ENCODE measurements around the gene CPA4.

GRCh38 chr7:130333832-130334231 lies 40.9 kb downstream of the CPA4 start:
- TF ChIP-seq REST (IDR thresholded peaks at IDR 0.05; ENCODE audit: borderline replicate concordance) (no peak), CTCF (IDR thresholded peaks at IDR 0.05; ENCODE audit: poor library complexity, severe bottlenecking) (no peak), SMC3 (conservative IDR thresholded peaks at IDR 0.05; ENCODE audit: poor library complexity) (no peak), EZH2 (IDR thresholded peaks at IDR 0.05; ENCODE audit: borderline replicate concordance, insufficient read depth, low read length, poor library complexity, severe bottlenecking) (no peak), TAF1 (IDR thresholded peaks at IDR 0.05; ENCODE audit: low read depth) (no peak)
